ENCODE measurements around the gene TLE7. TPM values are rescaled to one million over a fixed set of nuclear protein-coding genes. Genes with fewer than 3 reads are reported as not detected.

The TLE7 gene
- total RNA-seq, 1 experiment from 2014 or later, result not detected

GRCh38 chr16:71414038-71414437 lies 27.8 kb downstream of the TLE7 start:
- Histone ChIP-seq H4K8ac (replicated peaks; ENCODE audit: insufficient read length, low read depth, low read length) (no peak overlapping the region), H2AK5ac (ENCODE audit: insufficient read length, low read length) (no peak overlapping the region), H3K4ac (ENCODE audit: low read depth, low read length) (no peak overlapping the region), H3K9ac (ENCODE audit: extremely low read depth, insufficient read length, low read length) (no peak overlapping the region), H3K79me1 (ENCODE audit: insufficient read depth, low read depth, low read length, poor library complexity, severe bottlenecking) (no peaks in the 10 kb centered on the region), H3T11ph (ENCODE audit: low read length) (no peak overlapping the region), H3K18ac (ENCODE audit: insufficient read length, low read depth, low read length) (no peak overlapping the region), H4K5ac (ENCODE audit: insufficient read length, low read depth, low read length) (no peak overlapping the region), H3K4me1 (ENCODE audit: insufficient read depth, low read length) (no peaks in the 10 kb centered on the region), H3K23ac (ENCODE audit: insufficient read length, low read depth, low read length) (no peak overlapping the region), H3K27me3 (ENCODE audit: insufficient read depth, low read length) (no peaks in the 10 kb centered on the region), H3K23me2 (ENCODE audit: insufficient read length, low read depth, low read length, poor library complexity, severe bottlenecking) (peaks cover 6% of the 10 kb centered on the region), H2BK15ac (ENCODE audit: low read depth, low read length) (no peak overlapping the region), H4K91ac (ENCODE audit: insufficient read length, low read depth, low read length) (no peak overlapping the region), H3K27ac (ENCODE audit: insufficient read length, low read depth, low read length) (no peak overlapping the region), H3K9me3 (ENCODE audit: control insufficient read depth, low read depth, low read length) (no peaks in the 10 kb centered on the region), H2BK20ac (ENCODE audit: low read depth, low read length, poor library complexity, severe bottlenecking) (no peak overlapping the region), H3K4me2 (ENCODE audit: insufficient read depth, insufficient read length, low read length) (no peak overlapping the region), H3K79me2 (ENCODE audit: insufficient read depth, low read length) (no peaks in the 10 kb centered on the region), H2AFZ (ENCODE audit: low read length) (no peak overlapping the region), H2BK5ac (ENCODE audit: insufficient read length, low read length) (no peak overlapping the region), H2BK12ac (ENCODE audit: insufficient read length, low read depth, low read length) (no peak overlapping the region), H2BK120ac (ENCODE audit: low read depth, low read length, poor library complexity, severe bottlenecking) (no peak overlapping the region), H4K20me1 (ENCODE audit: control insufficient read depth, insufficient read depth, insufficient read length) (no peaks in the 10 kb centered on the region), H3K56ac (ENCODE audit: insufficient read length, low read depth, low read length) (no peak overlapping the region), H3K14ac (ENCODE audit: insufficient read depth, low read length) (no peak overlapping the region)
- Mint-ChIP-seq H3K36me3 (ENCODE audit: insufficient read depth in 1 of 3, low read depth in 3 of 3) (no peaks in the 10 kb centered on the region; a peak in 1 of 7 replicates), H3K9me3 (no peaks in the 10 kb centered on the region), H3K4me3 (no peak overlapping the region), H3K4me1 (peaks cover 8 to 9% of the 10 kb centered on the region in 2 experiments), H3K27ac (no peak overlapping the region), H3K27me3 (ENCODE audit: low read depth) (peaks cover 28% of the 10 kb centered on the region)
- WGBS (ENCODE audit: extremely low coverage, insufficient read length, low lambda C conversion rate), result no CpG with 5 or more reads among the region's 5 CpGs
- no peak for TF ChIP-seq CTCF (conservative IDR thresholded peaks at IDR 0.05)
- no peak for DNase-seq
